CD14-positive monocyte (primary cell): ENCODE measurements around the gene G6PC3. TPM values are rescaled to one million over a fixed set of nuclear protein-coding genes. Genes with fewer than 3 reads are reported as not detected.

ENCODE experiments used
- DNase-seq, 3 donors: peaks; one replicate each; pipeline ENCODE4 v3.0.0-alpha.2; 2011 to 2022
- H2AFZ ChIP-seq: 2 replicates; pipeline ENCODE4 v1.6.0; 2012; ENCODE audit warnings: mild to moderate bottlenecking, low read depth, low read length, inconsistent platforms; ENCODE audit not compliant: insufficient read depth, poor library complexity, severe bottlenecking
- H3K27ac ChIP-seq, 2 donors: 1 replicate in 1 of 2; 2 replicates in 1 of 2; pipeline ENCODE4 v1.5.1; 2012 to 2013; ENCODE audit warnings: low read length in 2 of 2, control low read depth in 1 of 2, inconsistent platforms in 1 of 2, low read depth in 1 of 2, mild to moderate bottlenecking in 1 of 2
- H3K27me3 ChIP-seq, 2 donors: one replicate each; pipeline versions ENCODE4 v1.6.0 to v1.6.1; 2011 to 2013; ENCODE audit warnings: low read length in 2 of 2; ENCODE audit not compliant: control insufficient read depth in 2 of 2, insufficient read depth in 2 of 2
- H3K36me3 ChIP-seq, 2 donors: replicated peaks in 1 of 2; 1 replicate in 1 of 2; 2 replicates in 1 of 2; pipeline versions ENCODE4 v1.5.1 to v1.6.1; 2012 to 2013; ENCODE audit warnings: low read length in 2 of 2, control low read depth in 1 of 2, inconsistent platforms in 1 of 2, mild to moderate bottlenecking in 1 of 2; ENCODE audit not compliant: insufficient read depth in 2 of 2, control insufficient read depth in 1 of 2
- H3K4me1 ChIP-seq, 2 donors: 1 replicate in 1 of 2; 2 replicates in 1 of 2; pipeline versions ENCODE4 v1.5.1 to v1.6.1; 2012 to 2013; ENCODE audit warnings: low read length in 2 of 2, control low read depth in 1 of 2, inconsistent platforms in 1 of 2, mild to moderate bottlenecking in 1 of 2, moderate library complexity in 1 of 2; ENCODE audit not compliant: insufficient read depth in 2 of 2, control insufficient read depth in 1 of 2
- H3K4me2 ChIP-seq: replicated peaks from 2 replicates; pipeline ENCODE3; 2012; ENCODE audit warnings: low read length, moderate library complexity, mild to moderate bottlenecking; ENCODE audit not compliant: poor library complexity, severe bottlenecking; ENCODE audit errors: extremely low read depth
- H3K4me3 ChIP-seq, 3 experiments: fragments of 200-600 bp in 1 of 3; sonication (generic) in 1 of 3; replicated peaks in 1 of 3; 1 replicate in 2 of 3; 2 replicates in 1 of 3; pipeline ENCODE4 v1.5.1; 2011 to 2013; ENCODE audit warnings: low read length in 3 of 3, mild to moderate bottlenecking in 3 of 3, control low read depth in 2 of 3, low read depth in 2 of 3, inconsistent platforms in 1 of 3, moderate library complexity in 1 of 3
- H3K79me2 ChIP-seq: 2 replicates; pipeline ENCODE4 v1.6.0; 2012; ENCODE audit warnings: mild to moderate bottlenecking, control low read depth, inconsistent platforms, low read length, moderate library complexity; ENCODE audit not compliant: insufficient read depth
- H3K9ac ChIP-seq: 2 replicates; pipeline ENCODE4 v1.6.0; 2017; ENCODE audit warnings: low read length, mild to moderate bottlenecking; ENCODE audit not compliant: insufficient read depth, poor library complexity, severe bottlenecking
- H3K9me3 ChIP-seq, 2 donors: replicated peaks in 1 of 2; 1 replicate in 1 of 2; 2 replicates in 1 of 2; pipeline versions ENCODE4 v1.5.1 to v1.6.1; 2012 to 2013; ENCODE audit warnings: low read length in 2 of 2, control low read depth in 1 of 2; ENCODE audit not compliant: control insufficient read depth in 1 of 2, insufficient read depth in 1 of 2
- H4K20me1 ChIP-seq: 2 replicates; pipeline ENCODE4 v1.6.0; 2012; ENCODE audit warnings: mild to moderate bottlenecking, low read length, control low read depth, moderate library complexity; ENCODE audit not compliant: insufficient read depth
- H3K27ac Mint-ChIP-seq, 7 donors: one replicate each; pipeline ENCODE4 v1.8.0; 2020; ENCODE audit warnings: mild to moderate bottlenecking in 7 of 7, mixed read lengths in 7 of 7, moderate library complexity in 6 of 7, inconsistent platforms in 2 of 7
- H3K27me3 Mint-ChIP-seq, 3 donors: one replicate each; pipeline ENCODE4 v1.8.0; 2021 to 2022; ENCODE audit warnings: low read depth in 3 of 3, mild to moderate bottlenecking in 3 of 3, mixed read lengths in 3 of 3, moderate library complexity in 3 of 3, inconsistent platforms in 1 of 3
- H3K36me3 Mint-ChIP-seq, 2 donors: one replicate each; pipeline ENCODE4 v1.8.0; 2020; ENCODE audit warnings: mixed read lengths in 2 of 2, inconsistent platforms in 1 of 2, mild to moderate bottlenecking in 1 of 2
- H3K4me1 Mint-ChIP-seq: one replicate; pipeline ENCODE4 v1.8.0; 2020; ENCODE audit warnings: mild to moderate bottlenecking, mixed read lengths
- H3K4me3 Mint-ChIP-seq, 2 donors: one replicate each; pipeline ENCODE4 v1.8.0; 2020; ENCODE audit warnings: mild to moderate bottlenecking in 2 of 2, mixed read lengths in 2 of 2, moderate library complexity in 1 of 2
- H3K9me3 Mint-ChIP-seq, 7 donors: one replicate each; pipeline ENCODE4 v1.8.0; 2020 to 2022; ENCODE audit warnings: mixed read lengths in 7 of 7, mild to moderate bottlenecking in 6 of 7, moderate library complexity in 6 of 7, inconsistent platforms in 2 of 7
- CTCF ChIP-seq: fragments of 200-600 bp; IDR thresholded peaks from one replicate; pipeline ENCODE4 v1.8.0; 2022; ENCODE audit warnings: antibody characterized with exemption, mild to moderate bottlenecking
- WGBS: methylation state at CpG from one replicate; pipeline ENCODE4 v1.1.5; 2013; ENCODE audit warnings: missing lambda C conversion rate; ENCODE audit not compliant: insufficient coverage; 5-methylcytosine and 5-hydroxymethylcytosine counted together
- intact Hi-C, 2 donors: fragments of 100-400 bp; cut with micrococcal nuclease; formaldehyde crosslinking; loops; one replicate each; pipeline versions ENCODE4 v1.15.0 to v1.15.1; 2023
- polyA plus RNA-seq, 3 donors: library from polyadenylated mRNA; depleted of rRNA in 1 of 3; unstranded in 2 of 3; stranded (reverse) in 1 of 3; fragments of 300-500 nt in 2 of 3; fragments of >200 nt in 1 of 3; fragmentation: Illumina TruSeq in 2 of 3; gene quantifications; 1 replicate in 2 of 3; 2 replicates in 1 of 3; pipeline ENCODE4 v1.2.3, GENCODE V29; 2012 to 2021

G6PC3 gene
- polyA plus RNA-seq, 3 donors = 38.0 to 46.4 (median 42.4) TPM

- Histone ChIP-seq H3K27ac (no peak overlapping the region), H3K4me1 (peaks cover 39 to 50% of the 10 kb centered on the region in 2 donors), H3K36me3 (peaks cover 29 to 52% of the 10 kb centered on the region in 2 donors), H3K9me3 (no peaks in the 10 kb centered on the region), H4K20me1 (peaks cover 100% of the 10 kb centered on the region), H3K4me2 (no peak overlapping the region), H3K79me2 (peaks cover 32% of the 10 kb centered on the region), H3K4me3 (no peak overlapping the region), H3K9ac (no peak overlapping the region), H2AFZ (no peak overlapping the region), H3K27me3 (no peaks in the 10 kb centered on the region)
- intact Hi-C loops = no loop called here
- H3K27ac Mint-ChIP-seq = peak overlapping the region in 1 of 7 donors; percentile 73
- H3K27me3 Mint-ChIP-seq = peaks cover 0 to 2% (median 2%) of the 10 kb centered on the region in 3 donors
- WGBS = 17% methylated on average over 1 of the region's 1 CpG
- H3K4me1 Mint-ChIP-seq = peaks cover 50% of the 10 kb centered on the region
- DNase-seq = no peak
- no peaks in the 10 kb centered on the region for H3K9me3 Mint-ChIP-seq
- peaks cover 54 to 60% of the 10 kb centered on the region in 2 donors for H3K36me3 Mint-ChIP-seq
- no peak for TF ChIP-seq CTCF
- H3K4me3 Mint-ChIP-seq = no peak overlapping the region
Measured at GRCh38 chr17:44113382-44113781, 42.8 kb downstream of the G6PC3 start.

DNA sequence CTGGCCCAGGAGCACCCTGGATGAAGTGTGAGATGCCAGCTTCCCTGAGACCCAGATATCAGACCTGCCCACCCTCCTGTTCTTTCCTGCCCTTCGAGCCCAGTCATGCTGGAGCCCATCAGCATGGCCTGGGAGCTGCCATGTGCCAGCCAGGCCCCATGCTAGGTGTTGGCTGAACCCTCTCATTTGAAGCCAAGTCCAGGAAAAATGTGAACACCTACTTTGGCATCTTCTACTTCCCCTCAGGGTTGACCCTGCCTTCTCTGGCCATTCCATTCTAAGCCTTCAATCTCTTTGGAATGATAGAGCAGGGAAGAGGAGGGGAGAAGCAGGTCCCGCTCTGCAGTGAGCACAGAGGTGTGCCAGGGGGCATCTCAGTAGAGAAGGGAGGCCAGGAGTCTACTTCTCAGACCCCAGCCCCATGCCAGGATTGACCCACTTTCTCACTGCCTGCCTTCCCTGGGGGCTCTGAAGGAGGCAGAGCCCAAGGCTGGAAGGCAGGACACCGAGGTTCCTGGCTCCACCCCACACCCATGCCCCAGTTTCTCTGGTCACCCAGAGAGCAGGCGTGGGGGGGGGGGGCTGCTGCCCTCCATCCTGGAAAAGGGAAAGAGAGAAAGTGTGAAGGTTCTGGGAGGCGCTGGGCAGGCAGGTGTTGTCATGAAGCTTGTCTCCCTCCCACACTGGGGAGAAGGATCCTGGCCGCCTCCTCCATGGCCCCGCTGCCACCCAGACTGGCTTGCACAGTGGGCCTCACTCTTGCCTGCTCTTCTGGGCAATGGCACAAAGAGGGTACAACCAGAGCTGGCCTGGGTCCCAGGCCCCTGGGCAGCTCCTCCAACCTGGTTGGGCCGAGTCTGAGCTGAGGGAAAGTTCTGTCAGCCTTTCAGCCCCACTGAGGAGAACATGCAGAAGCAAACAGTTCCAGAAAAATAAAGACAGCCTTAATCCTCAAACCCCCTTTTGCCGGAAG, 43.6 kb downstream of the G6PC3 start:
- peaks cover 33% of the 10 kb centered on the region for H3K79me2 ChIP-seq
- H4K20me1 ChIP-seq = peaks cover 100% of the 10 kb centered on the region
- Mint-ChIP-seq H3K27me3 (peaks cover 0 to 2% (median 2%) of the 10 kb centered on the region in 3 donors), H3K9me3 (no peaks in the 10 kb centered on the region), H3K4me1 (peaks cover 50% of the 10 kb centered on the region), H3K4me3 (no peak overlapping the region), H3K27ac (no peak overlapping the region), H3K36me3 (peaks cover 54 to 55% of the 10 kb centered on the region in 2 donors)
- no peak overlapping the region for H3K27ac ChIP-seq
- no peaks in the 10 kb centered on the region for H3K9me3 ChIP-seq
- no peak overlapping the region for H3K4me3 ChIP-seq
- H3K27me3 ChIP-seq = no peaks in the 10 kb centered on the region
- H3K4me2 ChIP-seq = no peak overlapping the region
- WGBS = 93% methylated on average over 5 of the region's 9 CpGs
- H3K9ac ChIP-seq = no peak overlapping the region
- peaks cover 28 to 46% of the 10 kb centered on the region in 2 donors for H3K36me3 ChIP-seq
- H3K4me1 ChIP-seq = peaks cover 39 to 50% of the 10 kb centered on the region in 2 donors
- TF ChIP-seq CTCF = no peak
- no peak for DNase-seq
- intact Hi-C loops = no loop called here
- H2AFZ ChIP-seq = no peak overlapping the region
